ENCODE measurements around the gene KCNK13. TPM values are rescaled to one million over a fixed set of nuclear protein-coding genes. Genes with fewer than 3 reads are reported as not detected.
"Not testable (repeated sequence)": the region's sequence is repeated elsewhere in the genome, so short reads cannot be mapped to it uniquely, and the experiment has no call there.

The KCNK13 gene
- total and polyA plus RNA-seq, 2 donors = 1.0 to 1.1 TPM

GRCh38 chr14:90228478-90228877 is 166.7 kb downstream of the KCNK13 start:
- Histone ChIP-seq H3K27me3 (ENCODE audit: control insufficient read depth in 2 of 2, insufficient read depth in 1 of 2, low read length in 1 of 2) (no peaks in the 10 kb centered on the region), H3K4me3 (ENCODE audit: low read length in 2 of 2) (no peak overlapping the region), H3K36me3 (ENCODE audit: control insufficient read depth in 2 of 2, insufficient read depth in 2 of 2, low read length in 1 of 2) (no peaks in the 10 kb centered on the region), H3K9me3 (ENCODE audit: control insufficient read depth in 2 of 2, insufficient read depth in 1 of 2, low read length in 1 of 2) (no peaks in the 10 kb centered on the region), H3K4me1 (ENCODE audit: control insufficient read depth in 2 of 2, insufficient read depth in 2 of 2, low read length in 2 of 2) (no peaks in the 10 kb centered on the region), H3K27ac (ENCODE audit: low read depth in 1 of 2, low read length in 1 of 2) (no peak overlapping the region)
- no peak for DNase-seq (ENCODE audit: low read depth in 6 of 9, low spot score in 9 of 9)
- 92% methylated on average over 4 of the region's 4 CpGs for WGBS

GRCh38 chr14:90229942-90230341 is 168.1 kb downstream of the KCNK13 start:
- H3K4me1 ChIP-seq (ENCODE audit: control insufficient read depth in 2 of 2, insufficient read depth in 2 of 2, low read length in 2 of 2); H3K9me3 ChIP-seq (ENCODE audit: control insufficient read depth in 2 of 2, insufficient read depth in 1 of 2, low read length in 1 of 2); DNase-seq (ENCODE audit: low read depth in 6 of 9, low spot score in 9 of 9); H3K27me3 ChIP-seq (ENCODE audit: control insufficient read depth in 2 of 2, insufficient read depth in 1 of 2, low read length in 1 of 2); H3K36me3 ChIP-seq (ENCODE audit: control insufficient read depth in 2 of 2, insufficient read depth in 2 of 2, low read length in 1 of 2); H3K27ac ChIP-seq (ENCODE audit: low read depth in 1 of 2, low read length in 1 of 2); H3K4me3 ChIP-seq (ENCODE audit: low read length in 2 of 2): not testable (repeated sequence)
- WGBS = 98% methylated on average over 1 of the region's 1 CpG

Other genes starting within 250 kb of the KCNK13 start
- 7.6 TPM for gene EFCAB11, start 107.3 kb upstream of the KCNK13 start, total RNA-seq
- gene EFCAB11, start 107.3 kb upstream of the KCNK13 start, polyA plus RNA-seq = 5.6 TPM
- gene TDP1, start 106.1 kb upstream of the KCNK13 start, total RNA-seq = 31.4 TPM
- 12.5 TPM for gene TDP1, start 106.1 kb upstream of the KCNK13 start, polyA plus RNA-seq
- gene PSMC1, start 194.6 kb downstream of the KCNK13 start, total RNA-seq = 138 TPM
- gene PSMC1, start 194.6 kb downstream of the KCNK13 start, polyA plus RNA-seq = 134 TPM